Measurements from ENCODE around the gene TRPV3. TPM values are rescaled to one million over a fixed set of nuclear protein-coding genes. Genes with fewer than 3 reads are reported as not detected.

The TRPV3 gene
- total RNA-seq, 1 donor from 2014 or later, result 0.16 TPM

GRCh38 chr17:3505008-3505407 is 52.6 kb downstream of the TRPV3 start:
- Mint-ChIP-seq H3K36me3 (ENCODE audit: low read depth, unreplicated experiment) (no peaks in the 10 kb centered on the region), H3K27ac (ENCODE audit: unreplicated experiment) (no peak overlapping the region), H3K9me3 (ENCODE audit: unreplicated experiment) (peaks cover 10% of the 10 kb centered on the region), H3K27me3 (ENCODE audit: low read depth, unreplicated experiment) (no peaks in the 10 kb centered on the region), H3K4me1 (ENCODE audit: low read depth, unreplicated experiment) (no peaks in the 10 kb centered on the region), H3K4me3 (ENCODE audit: unreplicated experiment) (no peak overlapping the region)
- Histone ChIP-seq H3K9me3 (ENCODE audit: insufficient read depth, low read depth, low read length) (no peaks in the 10 kb centered on the region), H4K20me1 (ENCODE audit: insufficient read depth, low read length) (no peaks in the 10 kb centered on the region), H3K4me3 (ENCODE audit: insufficient read depth, low read depth, low read length) (no peak overlapping the region), H3K4me2 (ENCODE audit: low read length) (no peak overlapping the region), H3K9ac (ENCODE audit: low read length) (no peak overlapping the region), H3K79me2 (ENCODE audit: insufficient read depth, low read length) (no peaks in the 10 kb centered on the region), H2AFZ (ENCODE audit: low read depth, low read length) (no peak overlapping the region), H3K27me3 (ENCODE audit: insufficient read depth, low read length) (no peaks in the 10 kb centered on the region), H3K36me3 (ENCODE audit: insufficient read depth, low read length) (no peaks in the 10 kb centered on the region), H3K27ac (ENCODE audit: low read depth, low read length) (no peak overlapping the region), H3K4me1 (ENCODE audit: insufficient read depth, low read length) (no peaks in the 10 kb centered on the region)
- no peak for DNase-seq (ENCODE audit: low read depth)
- TF ChIP-seq CTCF (IDR thresholded peaks at IDR 0.05; ENCODE audit: insufficient read depth, low read depth, low read length) (no peak), EZH2 (IDR thresholded peaks at IDR 0.05; ENCODE audit: insufficient read depth, low read length) (no peak)
- FAIRE-seq, result no peak

GRCh38 chr17:3503285-3503684 is 54.3 kb downstream of the TRPV3 start:
- H2AFZ ChIP-seq (ENCODE audit: low read depth, low read length), result no peak overlapping the region
- no peaks in the 10 kb centered on the region for H3K9me3 ChIP-seq (ENCODE audit: insufficient read depth, low read depth, low read length)
- H3K36me3 Mint-ChIP-seq (ENCODE audit: low read depth, unreplicated experiment), result no peaks in the 10 kb centered on the region
- no peak overlapping the region for H3K4me3 ChIP-seq (ENCODE audit: insufficient read depth, low read depth, low read length)
- no peak for DNase-seq (ENCODE audit: low read depth)
- H3K4me2 ChIP-seq (ENCODE audit: low read length), result no peak overlapping the region
- H3K36me3 ChIP-seq (ENCODE audit: insufficient read depth, low read length), result no peaks in the 10 kb centered on the region
- no peaks in the 10 kb centered on the region for H4K20me1 ChIP-seq (ENCODE audit: insufficient read depth, low read length)
- H3K27ac ChIP-seq (ENCODE audit: low read depth, low read length), result no peak overlapping the region
- H3K9me3 Mint-ChIP-seq (ENCODE audit: unreplicated experiment), result peaks cover 7% of the 10 kb centered on the region
- no peaks in the 10 kb centered on the region for H3K4me1 Mint-ChIP-seq (ENCODE audit: low read depth, unreplicated experiment)
- no peaks in the 10 kb centered on the region for H3K27me3 Mint-ChIP-seq (ENCODE audit: low read depth, unreplicated experiment)
- H3K4me3 Mint-ChIP-seq (ENCODE audit: unreplicated experiment), result no peak overlapping the region
- no peak overlapping the region for H3K9ac ChIP-seq (ENCODE audit: low read length)
- no peaks in the 10 kb centered on the region for H3K79me2 ChIP-seq (ENCODE audit: insufficient read depth, low read length)
- H3K27me3 ChIP-seq (ENCODE audit: insufficient read depth, low read length), result no peaks in the 10 kb centered on the region
- TF ChIP-seq CTCF (IDR thresholded peaks at IDR 0.05; ENCODE audit: insufficient read depth, low read depth, low read length) (no peak), EZH2 (IDR thresholded peaks at IDR 0.05; ENCODE audit: insufficient read depth, low read length) (no peak)
- FAIRE-seq, result no peak
- no peak overlapping the region for H3K27ac Mint-ChIP-seq (ENCODE audit: unreplicated experiment)
- no peaks in the 10 kb centered on the region for H3K4me1 ChIP-seq (ENCODE audit: insufficient read depth, low read length)

GRCh38 chr17:3502466-3502865 is 55.1 kb downstream of the TRPV3 start:
- Histone ChIP-seq H3K4me3 (ENCODE audit: insufficient read depth, low read depth, low read length) (no peak overlapping the region), H3K27ac (ENCODE audit: low read depth, low read length) (no peak overlapping the region), H3K79me2 (ENCODE audit: insufficient read depth, low read length) (no peaks in the 10 kb centered on the region), H3K9ac (ENCODE audit: low read length) (no peak overlapping the region), H3K9me3 (ENCODE audit: insufficient read depth, low read depth, low read length) (no peaks in the 10 kb centered on the region), H3K4me1 (ENCODE audit: insufficient read depth, low read length) (no peaks in the 10 kb centered on the region), H4K20me1 (ENCODE audit: insufficient read depth, low read length) (no peaks in the 10 kb centered on the region), H2AFZ (ENCODE audit: low read depth, low read length) (no peak overlapping the region), H3K36me3 (ENCODE audit: insufficient read depth, low read length) (no peaks in the 10 kb centered on the region), H3K27me3 (ENCODE audit: insufficient read depth, low read length) (no peaks in the 10 kb centered on the region), H3K4me2 (ENCODE audit: low read length) (no peak overlapping the region)
- no peak for DNase-seq (ENCODE audit: low read depth)
- Mint-ChIP-seq H3K4me3 (ENCODE audit: unreplicated experiment) (no peak overlapping the region), H3K27me3 (ENCODE audit: low read depth, unreplicated experiment) (no peaks in the 10 kb centered on the region), H3K9me3 (ENCODE audit: unreplicated experiment) (peaks cover 6% of the 10 kb centered on the region), H3K36me3 (ENCODE audit: low read depth, unreplicated experiment) (no peaks in the 10 kb centered on the region), H3K27ac (ENCODE audit: unreplicated experiment) (no peak overlapping the region), H3K4me1 (ENCODE audit: low read depth, unreplicated experiment) (no peaks in the 10 kb centered on the region)
- no peak for FAIRE-seq
- no peak for TF ChIP-seq EZH2 (IDR thresholded peaks at IDR 0.05; ENCODE audit: insufficient read depth, low read length)
- no peak for TF ChIP-seq CTCF (IDR thresholded peaks at IDR 0.05; ENCODE audit: insufficient read depth, low read depth, low read length)

Data from astrocyte (in vitro differentiated cells and primary cell).